HepG2 (cell line): Measurements from ENCODE around the gene GNA15. TPM values are rescaled to one million over a fixed set of nuclear protein-coding genes. Genes with fewer than 3 reads are reported as not detected.

ENCODE experiments used
- ARID5B ChIP-seq: IDR thresholded peaks from 2 replicates; pipeline ENCODE4 v1.4.0; 2020; ENCODE audit warnings: mild to moderate bottlenecking, missing genetic modification reagents
- ARNT ChIP-seq: fragments of 450-650 bp; IDR thresholded peaks from 2 replicates; pipeline ENCODE4 v1.6.1; 2017
- BHLHE40 ChIP-seq: IDR thresholded peaks from 2 replicates; pipeline ENCODE4 v1.6.1; 2011; ENCODE audit warnings: low read length, improper control_type of control experiment
- GABPA ChIP-seq, 2 experiments: IDR thresholded peaks; 2 replicates each; pipeline ENCODE4 v1.6.1; 2011 to 2016; ENCODE audit warnings: low read depth in 2 of 2, low read length in 1 of 2, missing biosample characterization in 1 of 2, missing genetic modification characterization in 1 of 2
- HNF4A ChIP-seq: sonication (generic); formaldehyde crosslinking; IDR thresholded peaks from 2 replicates; pipeline ENCODE4 v1.4.0; 2020; ENCODE audit warnings: missing genetic modification reagents
- KDM6A ChIP-seq: IDR thresholded peaks from 2 replicates; pipeline ENCODE4 v1.6.1; 2016; ENCODE audit warnings: low read depth
- MAX ChIP-seq: IDR thresholded peaks from 2 replicates; pipeline ENCODE4 v1.6.1; 2012; ENCODE audit warnings: inconsistent platforms
- MEIS2 ChIP-seq: sonication (generic); formaldehyde crosslinking; IDR thresholded peaks from 2 replicates; pipeline ENCODE4 v1.9.0; 2021; ENCODE audit warnings: mild to moderate bottlenecking, missing genetic modification reagents
- PITX1 ChIP-seq: sonication (generic); formaldehyde crosslinking; IDR thresholded peaks from 2 replicates; pipeline ENCODE4 v1.5.1; 2020; ENCODE audit warnings: mild to moderate bottlenecking, missing genetic modification reagents
- RBFOX2 ChIP-seq: fragments of 200-400 bp; formaldehyde crosslinking; IDR thresholded peaks from 2 replicates; pipeline ENCODE4 v1.6.1; 2017; ENCODE audit warnings: low read depth, mild to moderate bottlenecking, low read length
- SKIL ChIP-seq: sonication (generic); formaldehyde crosslinking; IDR thresholded peaks from 2 replicates; pipeline ENCODE4 v1.8.0; 2022; ENCODE audit warnings: missing genetic modification reagents, mild to moderate bottlenecking, moderate library complexity, borderline replicate concordance
- YEATS4 ChIP-seq: sonication (generic); formaldehyde crosslinking; IDR thresholded peaks from 2 replicates; pipeline ENCODE4 v1.4.0; 2020; ENCODE audit warnings: missing genetic modification reagents, borderline replicate concordance
- ZBTB21 ChIP-seq: sonication (generic); formaldehyde crosslinking; IDR thresholded peaks from 2 replicates; pipeline ENCODE4 v1.4.0; 2020; ENCODE audit warnings: missing genetic modification reagents
- ZFP90 ChIP-seq: sonication (generic); formaldehyde crosslinking; IDR thresholded peaks from 2 replicates; pipeline ENCODE4 v1.8.0; 2022; ENCODE audit warnings: missing genetic modification reagents, mild to moderate bottlenecking, inconsistent platforms, borderline replicate concordance
- ZNF850 ChIP-seq: sonication (generic); formaldehyde crosslinking; conservative IDR thresholded peaks from 2 replicates; pipeline ENCODE4 v1.9.0; 2021; ENCODE audit warnings: mild to moderate bottlenecking, missing genetic modification reagents
- polyA plus RNA-seq, 8 experiments: library from polyadenylated mRNA; depleted of rRNA in 3 of 8; stranded (reverse) in 7 of 8; unstranded in 1 of 8; fragments of >200 nt; fragmentation: Illumina TruSeq in 4 of 8; extraction: Trizol in 4 of 8; gene quantifications; 2 replicates each; pipeline versions ENCODE4 v1.2.1 to v1.2.3, GENCODE V29; 2011 to 2016; ENCODE audit warnings: low read depth in 4 of 8, missing spikeins in 1 of 8, mixed read lengths in 1 of 8; ENCODE audit not compliant: insufficient read depth in 1 of 8
- total RNA-seq, 5 experiments: library from RNA; depleted of rRNA; stranded (reverse); fragments of >200 nt; fragmentation: Illumina TruSeq; extraction: Trizol; gene quantifications; 2 replicates each; pipeline ENCODE4 v1.2.3, GENCODE V29; 2016; ENCODE audit warnings: low read depth in 1 of 5

Gene GNA15
- total and polyA plus RNA-seq, 2 of the 13 experiments (the other 11 are each of a cell fraction or from before 2014, with no cell fraction given) = not detected

GRCh38 chr19:3096267-3096901, 39.4 kb upstream of the GNA15 start (continued):
- TF ChIP-seq KDM6A (CRISPR knock-in tag) (peak; percentile 8; the same call in 1 of the 2 replicates), MAX (peak; percentile 38; the same call in 1 of the 2 replicates), MEIS2 (peak; percentile 60), YEATS4 (CRISPR knock-in tag) (peak; percentile 80; the same call in 1 of the 2 replicates), RBFOX2 (peak; percentile 41; the same call in 1 of the 2 replicates), ZFP90 (peak; percentile 49; the same call in 1 of the 2 replicates), SKIL (CRISPR knock-in tag) (peak; percentile 45; the same call in 1 of the 2 replicates), HNF4A (peak; percentile 91), ZBTB21 (CRISPR knock-in tag) (no peak), ARNT (no peak), BHLHE40 (peak; percentile 77), ARID5B (CRISPR knock-in tag) (0 out of 2 replicates have a peak, but pooled peaks have one; percentile 10), ZNF850 (CRISPR knock-in tag) (no peak), GABPA (IDR thresholded peaks at IDR 0.05; ENCODE audit: low read depth, low read length) (no peak), GABPA (CRISPR knock-in tag; IDR thresholded peaks at IDR 0.05; ENCODE audit: low read depth) (peak; percentile 5; the same call in 1 of the 2 replicates), PITX1 (CRISPR knock-in tag) (peak; percentile 23; the same call in 1 of the 2 replicates)
- TF ChIP-seq, all 625 proteins: peak for 66
